Thymus (tissue), 11 donors: ENCODE data around the gene A1CF. TPM values are rescaled to one million over a fixed set of nuclear protein-coding genes. Genes with fewer than 3 reads are reported as not detected.
"Not testable (repeated sequence)": the region's sequence is repeated elsewhere in the genome, so short reads cannot be mapped to it uniquely, and the experiment has no call there.

Experiments used
- DNase-seq, 9 donors: peaks; one replicate each; pipeline ENCODE4 v3.0.0-alpha.2; 2013; ENCODE audit warnings: low spot score in 9 of 9, low read depth in 6 of 9, missing footprints in 1 of 9
- H3K27ac ChIP-seq, 2 donors: one replicate each; pipeline ENCODE4 v1.5.1; 2013; ENCODE audit warnings: control low read depth in 1 of 2, low read depth in 1 of 2, low read length in 1 of 2, mild to moderate bottlenecking in 1 of 2, moderate library complexity in 1 of 2
- H3K27me3 ChIP-seq, 2 donors: one replicate each; pipeline ENCODE4 v1.5.1; 2013; ENCODE audit warnings: low read length in 1 of 2; ENCODE audit not compliant: control insufficient read depth in 2 of 2, insufficient read depth in 1 of 2
- H3K36me3 ChIP-seq, 2 donors: one replicate each; pipeline ENCODE4 v1.5.1; 2013; ENCODE audit warnings: low read length in 1 of 2, mild to moderate bottlenecking in 1 of 2, moderate library complexity in 1 of 2; ENCODE audit not compliant: control insufficient read depth in 2 of 2, insufficient read depth in 2 of 2
- H3K4me1 ChIP-seq, 2 donors: one replicate each; pipeline ENCODE4 v1.5.1; 2013; ENCODE audit warnings: low read length in 2 of 2; ENCODE audit not compliant: control insufficient read depth in 2 of 2, insufficient read depth in 2 of 2
- H3K4me3 ChIP-seq, 2 donors: one replicate each; pipeline ENCODE4 v1.5.1; 2013; ENCODE audit warnings: low read length in 2 of 2, control low read depth in 1 of 2, mild to moderate bottlenecking in 1 of 2
- H3K9me3 ChIP-seq, 2 donors: one replicate each; pipeline ENCODE4 v1.5.1; 2013; ENCODE audit warnings: low read length in 1 of 2, mild to moderate bottlenecking in 1 of 2; ENCODE audit not compliant: control insufficient read depth in 2 of 2, insufficient read depth in 1 of 2
- WGBS: extraction: QIAGEN DNeasy Blood & Tissue Kit; methylation state at CpG from one replicate; pipeline ENCODE4 v1.1.7; 2013; 5-methylcytosine and 5-hydroxymethylcytosine counted together
- polyA plus RNA-seq: library from polyadenylated mRNA; stranded (reverse); fragments of 200-250 nt; gene quantifications from one replicate; pipeline ENCODE4 v1.2.3, GENCODE V29; 2013
- total RNA-seq: library from RNA; stranded (reverse); fragments of 120-200 nt; gene quantifications from one replicate; pipeline ENCODE4 v1.2.4, GENCODE V29; 2013
- donor health status: healthy.

Gene A1CF
- total and polyA plus RNA-seq, 2 donors: 0.02 to 0.05 TPM

GRCh38 chr10:50909334-50910014 is 24.0 kb upstream of the A1CF start:
- H3K27ac ChIP-seq: no peak overlapping the region
- no peak for DNase-seq
- no peaks in the 10 kb centered on the region for H3K36me3 ChIP-seq
- 92% methylated on average over 7 of the region's 7 CpGs for WGBS
- H3K27me3 ChIP-seq: no peaks in the 10 kb centered on the region
- no peaks in the 10 kb centered on the region for H3K9me3 ChIP-seq
- no peaks in the 10 kb centered on the region for H3K4me1 ChIP-seq
- H3K4me3 ChIP-seq: no peak overlapping the region

GRCh38 chr10:50908366-50908765 is 22.9 kb upstream of the A1CF start:
- DNase-seq: no peak
- no peak overlapping the region for H3K27ac ChIP-seq
- WGBS: 96% methylated on average over 4 of the region's 4 CpGs
- H3K36me3 ChIP-seq: no peaks in the 10 kb centered on the region
- H3K9me3 ChIP-seq: no peaks in the 10 kb centered on the region
- H3K4me1 ChIP-seq: no peaks in the 10 kb centered on the region
- no peaks in the 10 kb centered on the region for H3K27me3 ChIP-seq
- H3K4me3 ChIP-seq: no peak overlapping the region

- H3K27ac ChIP-seq, H3K4me1 ChIP-seq, H3K27me3 ChIP-seq, DNase-seq, H3K36me3 ChIP-seq, H3K4me3 ChIP-seq, H3K9me3 ChIP-seq: not testable (repeated sequence)
- 90% methylated on average over 15 of the region's 15 CpGs for WGBS
Observed at GRCh38 chr10:50905797-50906196, 20.4 kb upstream of the A1CF start.

GRCh38 chr10:50896721-50897120 is 11.3 kb upstream of the A1CF start:
- DNase-seq: no peak

DNA sequence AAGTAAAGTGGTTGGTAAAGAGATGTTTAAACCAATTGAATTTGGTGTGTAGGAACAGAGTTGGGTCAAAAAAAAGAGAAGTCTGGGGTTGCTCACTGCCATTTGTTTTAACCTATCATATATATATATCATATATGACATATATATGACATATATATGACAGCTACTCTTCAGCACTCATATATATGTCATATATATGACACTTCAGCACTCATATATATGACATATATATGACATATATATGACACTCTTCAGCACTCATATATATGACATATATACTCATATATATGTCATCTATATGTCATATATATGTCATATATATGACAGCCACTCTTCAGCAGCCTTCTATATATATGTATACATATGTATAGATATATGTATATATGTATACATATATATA is 8.9 kb upstream of the A1CF start:
- Histone ChIP-seq H3K4me3 (no peak overlapping the region), H3K4me1 (no peaks in the 10 kb centered on the region), H3K9me3 (no peaks in the 10 kb centered on the region), H3K27me3 (no peaks in the 10 kb centered on the region), H3K36me3 (no peaks in the 10 kb centered on the region), H3K27ac (no peak overlapping the region)
- no peak for DNase-seq

More at GRCh38 chr10:50896721-50897120, 11.3 kb upstream of the A1CF start:
- no peaks in the 10 kb centered on the region for H3K27me3 ChIP-seq
- no peaks in the 10 kb centered on the region for H3K4me1 ChIP-seq
- H3K4me3 ChIP-seq: no peak overlapping the region
- H3K9me3 ChIP-seq: no peaks in the 10 kb centered on the region
- no peaks in the 10 kb centered on the region for H3K36me3 ChIP-seq
- no peak overlapping the region for H3K27ac ChIP-seq

DNA sequence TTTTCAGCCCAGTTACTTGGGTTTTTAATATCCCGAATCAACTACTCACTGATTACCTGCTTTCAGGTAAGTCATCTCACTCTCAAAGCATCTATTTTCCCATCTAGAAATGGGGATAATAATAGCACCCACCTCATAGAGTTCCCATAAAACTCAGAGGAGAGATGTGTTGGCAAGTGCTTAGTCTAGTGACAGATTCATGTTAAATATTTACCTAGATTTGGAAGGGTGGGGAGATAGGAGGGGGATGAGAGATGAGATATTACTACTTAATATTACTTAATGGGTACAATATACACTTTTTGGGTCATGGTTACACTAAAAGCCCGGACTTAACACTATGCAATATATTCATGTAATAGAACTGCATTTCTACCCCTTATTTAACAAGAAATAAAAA is 7.0 kb upstream of the A1CF start:
- Histone ChIP-seq H3K4me1 (no peaks in the 10 kb centered on the region), H3K9me3 (no peaks in the 10 kb centered on the region), H3K36me3 (no peaks in the 10 kb centered on the region), H3K27ac (no peak overlapping the region), H3K4me3 (no peak overlapping the region), H3K27me3 (no peaks in the 10 kb centered on the region)
- DNase-seq: no peak
- whole genome bisulfite sequencing: 93% methylated on average over 2 of the region's 2 CpGs

- DNase-seq: no peak
- Histone ChIP-seq H3K36me3 (no peaks in the 10 kb centered on the region), H3K9me3 (no peaks in the 10 kb centered on the region), H3K27ac (no peak overlapping the region), H3K27me3 (no peaks in the 10 kb centered on the region), H3K4me3 (no peak overlapping the region), H3K4me1 (no peaks in the 10 kb centered on the region)
- 82% methylated on average over 3 of the region's 3 CpGs for WGBS
Observed at GRCh38 chr10:50884302-50884701, 1.1 kb downstream of the A1CF start.

DNA sequence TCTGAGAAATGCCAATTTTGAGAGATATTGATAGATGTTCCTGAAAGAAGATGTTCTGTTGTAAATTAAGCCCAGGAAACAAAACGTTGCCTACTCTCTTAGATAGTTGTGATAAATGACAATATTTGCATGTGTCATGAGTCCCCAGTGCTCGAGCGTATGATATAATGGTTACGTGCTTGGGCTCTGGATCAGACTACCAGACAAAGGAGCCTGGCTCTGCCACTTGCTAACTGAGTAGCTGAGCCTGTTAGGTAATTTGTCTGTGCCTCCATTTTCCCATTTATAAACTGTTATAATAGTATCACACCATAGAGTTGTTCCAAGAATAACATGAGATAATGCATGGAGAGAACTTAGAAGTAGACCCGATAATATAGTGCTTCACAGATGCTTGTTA is 1.8 kb downstream of the A1CF start:
- no peak overlapping the region for H3K27ac ChIP-seq
- no peaks in the 10 kb centered on the region for H3K4me1 ChIP-seq
- DNase-seq: no peak
- no peak overlapping the region for H3K4me3 ChIP-seq
- no peaks in the 10 kb centered on the region for H3K27me3 ChIP-seq
- no peaks in the 10 kb centered on the region for H3K9me3 ChIP-seq
- 84% methylated on average over 5 of the region's 5 CpGs for WGBS
- no peaks in the 10 kb centered on the region for H3K36me3 ChIP-seq

GRCh38 chr10:50882540-50882983 is 2.9 kb downstream of the A1CF start:
- Histone ChIP-seq H3K9me3 (no peaks in the 10 kb centered on the region), H3K4me1 (no peaks in the 10 kb centered on the region), H3K4me3 (no peak overlapping the region), H3K36me3 (no peaks in the 10 kb centered on the region), H3K27ac (no peak overlapping the region), H3K27me3 (no peaks in the 10 kb centered on the region)
- no peak for DNase-seq
- 92% methylated on average over 2 of the region's 2 CpGs for WGBS

GRCh38 chr10:50881046-50881445 is 4.4 kb downstream of the A1CF start:
- 96% methylated on average over 10 of the region's 10 CpGs for WGBS
- not testable (repeated sequence) for DNase-seq

More at GRCh38 chr10:50881046-50881445, 4.4 kb downstream of the A1CF start:
- H3K4me1 ChIP-seq, H3K9me3 ChIP-seq, H3K36me3 ChIP-seq, H3K4me3 ChIP-seq, H3K27me3 ChIP-seq, H3K27ac ChIP-seq: not testable (repeated sequence)
